GM21390 (cell line): Measurements from ENCODE around the gene APOBEC3H.
A peak's percentile ranks its signal among the peaks of the same experiment; 100 is the strongest.
"Not testable (repeated sequence)": the region's sequence is repeated elsewhere in the genome, so short reads cannot be mapped to it uniquely, and the experiment has no call there.

ENCODE experiments used
- ATAC-seq: cut with Tn5 transposase; IDR thresholded peaks from one replicate; pipeline ENCODE4 v1.9.1; 2021; ENCODE audit not compliant: unreplicated experiment

The APOBEC3H gene

DNA sequence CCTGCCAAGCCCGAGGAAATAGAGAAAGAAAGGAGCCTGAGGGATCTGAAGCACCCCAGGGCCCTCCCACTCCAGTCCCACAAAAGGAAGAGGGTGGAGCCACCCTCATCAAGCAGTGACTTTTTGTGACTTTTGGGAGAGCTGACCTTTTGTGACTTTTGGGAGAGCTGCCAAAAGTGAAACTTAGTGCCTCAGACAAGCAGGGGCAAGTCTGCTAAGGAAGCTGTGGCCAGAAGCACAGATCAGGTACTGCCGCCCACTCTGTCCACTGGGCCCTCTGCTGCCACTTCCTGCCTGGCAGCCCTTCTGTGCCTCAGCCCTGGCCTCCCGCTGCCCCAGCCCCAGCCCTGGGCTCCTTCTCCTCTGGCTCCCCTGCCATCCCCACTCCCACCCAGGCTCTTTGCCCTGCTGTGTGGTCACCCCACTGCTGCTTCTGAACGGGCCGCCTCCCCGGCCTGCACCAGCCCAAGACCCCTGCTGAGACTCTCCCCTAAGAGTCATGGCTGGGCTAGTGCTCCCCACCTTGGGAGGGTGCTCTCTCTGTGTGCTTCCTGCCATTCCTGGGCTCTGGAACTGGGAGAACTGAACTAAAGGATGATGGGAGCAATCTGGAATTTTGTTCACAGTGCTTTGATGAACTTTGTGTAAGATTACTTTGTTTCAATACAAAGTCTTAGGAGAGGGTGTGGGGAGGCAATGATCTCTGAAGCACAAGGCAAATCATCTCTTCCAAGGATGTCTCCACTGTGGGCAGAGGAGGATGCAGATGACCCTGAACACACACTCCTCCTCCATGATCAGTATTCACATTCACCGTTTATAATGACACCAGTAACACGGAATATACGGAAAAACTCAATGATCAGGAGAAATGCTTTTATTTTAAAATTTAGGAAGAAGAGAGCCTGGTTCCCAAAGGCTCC lies at the start of gene APOBEC3H:
Gene APOBEC3H, plus strand, starts transcription at position 147 of the 923 bp plus-strand sequence. CDS start 3,035 bp downstream, outside the sequence.
- no peak for ATAC-seq

DNA sequence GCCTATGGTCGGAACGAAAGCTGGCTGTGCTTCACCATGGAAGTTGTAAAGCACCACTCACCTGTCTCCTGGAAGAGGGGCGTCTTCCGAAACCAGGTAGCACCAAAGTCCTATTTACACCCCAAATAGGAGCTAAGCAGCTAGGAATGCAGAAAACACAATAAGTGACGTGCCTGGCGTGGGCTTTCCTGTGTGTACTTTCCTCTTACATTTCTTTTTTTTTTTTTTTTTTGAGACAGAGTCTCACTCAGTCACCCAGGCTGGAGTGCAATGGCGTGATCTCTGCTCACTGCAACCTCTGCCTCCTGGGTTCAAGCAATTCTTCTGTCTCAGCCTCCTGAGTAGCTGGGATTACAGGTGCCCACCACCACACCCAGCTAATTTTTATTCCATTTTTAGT lies 47.6 kb upstream of the APOBEC3H start:
- ATAC-seq: not testable (repeated sequence)

DNA sequence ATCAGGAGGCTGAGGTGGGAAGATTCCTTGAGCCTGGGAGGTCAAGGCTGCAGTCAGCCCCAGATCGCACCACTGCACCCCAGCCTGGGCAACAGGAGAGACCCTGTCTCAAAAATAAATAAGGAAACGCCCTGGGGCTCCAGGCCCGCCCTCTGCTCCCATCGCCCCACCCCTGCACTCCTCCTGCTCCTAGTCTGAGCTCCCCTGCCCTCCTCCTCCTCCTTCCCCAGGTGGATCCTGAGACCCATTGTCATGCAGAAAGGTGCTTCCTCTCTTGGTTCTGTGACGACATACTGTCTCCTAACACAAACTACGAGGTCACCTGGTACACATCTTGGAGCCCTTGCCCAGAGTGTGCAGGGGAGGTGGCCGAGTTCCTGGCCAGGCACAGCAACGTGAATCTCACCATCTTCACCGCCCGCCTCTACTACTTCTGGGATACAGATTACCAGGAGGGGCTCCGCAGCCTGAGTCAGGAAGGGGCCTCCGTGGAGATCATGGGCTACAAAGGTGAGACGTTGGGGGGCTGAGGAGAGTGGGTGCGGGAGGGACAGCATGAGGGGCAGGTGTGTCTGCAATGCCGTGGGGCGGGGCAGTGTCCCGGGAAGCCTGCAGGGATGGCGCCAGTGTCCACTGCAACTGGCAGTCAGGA lies 45.1 kb upstream of the APOBEC3H start:
- ATAC-seq: not testable (repeated sequence)

DNA sequence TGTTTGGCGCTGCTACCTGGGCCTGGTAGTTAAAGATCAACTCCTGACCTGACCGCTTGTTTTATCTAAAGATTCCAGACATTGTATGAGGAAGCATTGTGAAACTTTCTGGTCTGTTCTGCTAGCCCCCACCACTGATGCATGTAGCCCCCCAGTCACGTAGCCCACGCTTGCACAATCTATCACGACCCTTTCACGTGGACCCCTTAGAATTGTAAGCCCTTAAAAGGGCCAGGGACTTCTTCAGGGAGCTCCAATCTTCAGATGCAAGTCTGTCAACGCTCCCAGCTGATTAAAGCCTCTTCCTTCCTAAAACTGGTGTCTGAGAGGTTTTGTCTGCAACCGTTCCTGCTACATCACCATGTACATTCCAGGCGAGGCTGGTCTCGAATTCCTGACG lies 41.4 kb upstream of the APOBEC3H start:
- no peak for ATAC-seq

DNA sequence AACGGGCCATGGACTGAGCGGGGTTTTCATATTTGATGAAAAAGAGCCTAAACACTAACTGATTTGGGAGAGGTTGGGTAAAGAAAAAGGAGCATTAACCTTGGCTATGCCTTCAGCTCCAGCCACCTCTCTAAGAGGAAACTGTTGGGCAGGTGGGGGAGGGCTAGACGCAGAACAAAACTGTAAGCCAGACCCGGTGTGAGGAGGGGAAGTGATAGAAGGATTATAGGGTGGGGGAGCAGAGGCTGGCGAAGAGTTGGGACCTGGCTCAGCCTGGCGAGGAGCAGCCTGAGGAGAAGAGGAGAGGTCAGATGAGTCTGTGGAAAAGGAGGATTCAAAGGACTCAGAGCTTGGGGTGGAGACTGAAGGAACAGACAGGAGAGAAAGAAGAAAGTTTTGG lies 35.8 kb upstream of the APOBEC3H start:
- ATAC-seq: not testable (repeated sequence)

DNA sequence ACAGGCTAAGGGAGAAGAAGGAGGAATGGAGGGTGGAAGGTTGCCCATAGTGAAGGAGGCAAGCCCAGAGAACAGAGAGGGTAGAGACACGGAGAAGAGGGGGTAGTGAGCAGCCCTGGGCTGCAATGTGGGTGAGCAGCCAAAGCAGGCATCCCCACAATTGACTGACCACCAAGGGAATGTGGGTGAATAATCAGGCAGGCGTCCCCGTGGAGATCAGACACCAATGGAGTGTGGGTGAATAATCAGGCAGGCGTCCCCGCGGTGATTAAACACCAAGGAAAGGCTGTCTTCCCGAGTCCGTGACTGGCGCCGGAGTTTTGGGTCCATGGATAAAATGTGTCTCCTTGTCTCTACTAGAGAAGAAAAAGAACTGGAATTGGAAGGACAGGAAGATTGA lies 35.1 kb upstream of the APOBEC3H start:
- ATAC-seq: not testable (repeated sequence)

DNA sequence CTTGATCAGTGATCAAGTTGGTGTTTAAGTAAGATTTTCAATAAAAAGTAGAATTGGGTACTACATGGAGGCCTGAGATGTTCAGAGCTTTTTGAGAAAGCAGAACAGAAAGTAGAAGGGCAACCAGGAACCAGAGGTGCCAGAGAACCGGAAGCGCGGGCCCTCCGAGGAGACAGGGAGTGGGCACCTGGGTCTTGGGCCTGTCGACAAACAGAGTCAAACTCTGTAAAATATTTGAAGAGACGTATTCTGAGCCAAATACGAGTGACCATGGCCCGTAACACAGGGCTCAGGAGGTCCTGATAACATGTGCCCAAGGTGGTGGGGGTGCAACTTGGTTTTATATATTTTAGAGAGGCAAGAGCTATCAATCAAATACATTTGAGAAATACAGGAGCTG lies 33.1 kb upstream of the APOBEC3H start:
- ATAC-seq: not testable (repeated sequence)

DNA sequence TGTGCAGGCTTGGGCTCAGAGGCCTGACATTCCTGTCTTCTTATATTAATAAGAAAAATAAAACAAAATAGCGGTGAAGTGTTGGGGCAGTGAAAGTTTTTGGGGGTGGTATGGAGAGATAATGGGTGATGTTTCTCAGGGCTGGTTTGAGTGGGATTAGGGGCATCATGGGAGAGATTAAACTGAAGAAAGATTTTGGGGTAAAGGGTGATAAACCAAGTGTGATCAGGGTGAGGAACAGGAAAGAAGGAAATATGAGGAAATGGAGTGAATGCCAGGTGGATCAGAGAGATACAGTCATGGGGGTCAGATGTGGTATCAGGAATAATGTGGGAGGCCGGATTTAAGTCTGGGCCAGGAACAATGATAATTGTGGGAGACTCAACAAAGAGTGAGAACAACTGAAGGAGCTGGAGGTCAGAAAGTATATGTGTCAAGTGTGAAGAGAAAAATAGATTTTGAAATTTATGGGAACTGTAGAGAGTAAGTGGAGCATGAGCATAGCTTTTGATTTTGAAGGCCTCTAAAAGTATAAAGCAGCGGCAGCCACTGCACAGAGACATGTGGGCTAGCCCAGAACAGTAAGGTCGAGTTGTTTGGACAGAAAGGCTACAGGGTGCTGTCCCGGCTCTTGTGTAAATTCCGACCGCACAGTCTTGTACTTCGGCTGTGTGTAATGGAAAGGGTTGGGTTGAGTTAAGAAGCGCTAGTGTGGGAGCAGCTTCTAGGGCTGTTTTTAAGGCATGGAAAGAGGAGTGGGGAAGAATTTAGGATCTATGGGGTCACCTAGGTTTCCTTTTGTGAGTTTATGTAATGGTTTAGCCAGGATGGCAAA lies 30.4 kb upstream of the APOBEC3H start:
- ATAC-seq: not testable (repeated sequence)

DNA sequence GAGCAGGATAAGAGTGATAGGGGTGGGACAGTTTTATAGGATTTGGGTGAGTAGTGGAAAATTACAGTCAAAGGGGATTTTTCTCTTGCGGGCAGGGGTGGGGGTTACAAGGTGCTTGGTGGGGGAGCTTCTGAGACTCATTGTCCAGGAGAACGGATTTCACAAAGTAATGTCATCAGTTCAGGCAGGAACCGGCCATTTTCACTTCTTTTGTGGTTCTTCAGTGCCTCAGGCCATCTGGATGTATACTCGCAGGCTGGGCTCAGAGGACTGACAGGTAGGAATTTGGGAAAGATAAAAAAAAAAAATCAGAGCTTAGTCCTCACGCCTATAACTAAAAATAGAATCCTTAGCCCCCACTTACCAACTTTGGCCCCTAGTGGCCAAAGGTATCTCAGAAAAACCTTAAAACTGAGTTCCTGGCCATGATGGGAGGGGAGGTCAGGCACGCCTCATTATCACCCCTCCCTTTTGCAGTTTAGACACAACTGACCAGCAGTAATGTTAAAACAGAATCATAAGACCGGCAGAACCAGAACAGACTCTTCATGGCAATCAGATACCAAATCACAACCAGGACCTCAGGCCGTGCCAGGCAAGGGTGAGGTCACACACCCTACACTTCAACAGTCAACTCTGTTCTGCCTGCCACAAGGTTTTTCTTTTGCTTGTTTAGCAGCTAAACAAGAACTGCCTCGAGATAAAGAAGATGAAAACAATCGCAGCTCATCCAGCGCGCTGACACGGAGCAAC lies 28.8 kb upstream of the APOBEC3H start:
- no peak for ATAC-seq

DNA sequence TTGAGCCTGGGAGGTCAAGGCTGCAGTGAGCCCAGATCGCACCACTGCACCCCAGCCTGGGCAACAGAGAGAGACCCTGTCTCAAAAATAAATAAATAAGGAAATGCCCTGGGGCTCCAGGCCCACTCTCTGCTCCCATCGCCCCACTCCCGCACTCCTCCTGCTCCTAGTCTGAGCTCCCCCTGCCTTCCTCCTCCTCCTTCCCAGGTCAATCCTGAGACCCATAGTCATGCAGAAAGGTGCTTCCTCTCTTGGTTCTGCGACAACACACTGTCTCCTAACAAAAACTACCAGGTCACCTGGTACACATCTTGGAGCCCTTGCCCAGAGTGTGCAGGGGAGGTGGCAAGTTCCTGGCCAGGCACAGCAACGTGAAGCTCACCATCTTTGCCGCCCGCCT lies 26.9 kb upstream of the APOBEC3H start:
- no peak for ATAC-seq

DNA sequence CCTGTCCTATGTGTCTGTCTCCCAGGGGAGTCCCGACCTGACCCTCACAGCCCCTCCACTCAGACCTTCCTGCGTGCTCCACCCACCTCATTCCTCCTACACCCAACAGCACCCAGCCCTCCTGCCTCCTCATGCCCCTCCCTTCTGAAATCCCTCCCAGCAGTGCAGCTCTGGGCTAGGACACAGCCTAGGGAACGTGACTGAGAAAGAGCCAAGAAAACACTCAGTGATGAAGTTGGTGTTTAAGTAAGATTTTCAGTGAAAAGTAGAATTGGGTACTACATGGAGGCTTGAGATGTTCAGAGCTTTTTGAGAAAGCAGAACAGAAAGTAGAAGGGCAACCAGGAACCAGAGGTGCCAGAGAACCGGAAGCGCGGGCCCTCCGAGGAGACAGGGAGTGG lies 24.5 kb upstream of the APOBEC3H start:
- ATAC-seq: not testable (repeated sequence)

DNA sequence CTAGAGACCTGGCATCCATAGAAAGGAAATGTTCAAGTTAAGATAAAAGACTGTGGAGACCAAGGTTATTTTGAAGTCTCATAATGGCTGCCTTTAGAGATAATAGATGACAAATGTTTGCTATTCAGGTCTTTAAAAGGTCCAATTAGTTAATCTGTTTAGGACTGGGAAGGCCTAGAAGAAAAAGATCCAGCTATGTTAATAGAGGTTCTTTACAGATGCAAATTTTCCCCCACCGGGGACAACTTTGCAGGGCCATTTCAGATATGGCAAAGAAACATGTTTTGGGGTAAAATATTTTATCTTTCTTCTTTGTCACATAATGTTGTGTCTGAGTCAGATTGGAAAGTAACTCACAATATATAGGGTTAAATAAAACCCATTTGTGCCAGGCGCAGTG lies 23.1 kb upstream of the APOBEC3H start:
- no peak for ATAC-seq

DNA sequence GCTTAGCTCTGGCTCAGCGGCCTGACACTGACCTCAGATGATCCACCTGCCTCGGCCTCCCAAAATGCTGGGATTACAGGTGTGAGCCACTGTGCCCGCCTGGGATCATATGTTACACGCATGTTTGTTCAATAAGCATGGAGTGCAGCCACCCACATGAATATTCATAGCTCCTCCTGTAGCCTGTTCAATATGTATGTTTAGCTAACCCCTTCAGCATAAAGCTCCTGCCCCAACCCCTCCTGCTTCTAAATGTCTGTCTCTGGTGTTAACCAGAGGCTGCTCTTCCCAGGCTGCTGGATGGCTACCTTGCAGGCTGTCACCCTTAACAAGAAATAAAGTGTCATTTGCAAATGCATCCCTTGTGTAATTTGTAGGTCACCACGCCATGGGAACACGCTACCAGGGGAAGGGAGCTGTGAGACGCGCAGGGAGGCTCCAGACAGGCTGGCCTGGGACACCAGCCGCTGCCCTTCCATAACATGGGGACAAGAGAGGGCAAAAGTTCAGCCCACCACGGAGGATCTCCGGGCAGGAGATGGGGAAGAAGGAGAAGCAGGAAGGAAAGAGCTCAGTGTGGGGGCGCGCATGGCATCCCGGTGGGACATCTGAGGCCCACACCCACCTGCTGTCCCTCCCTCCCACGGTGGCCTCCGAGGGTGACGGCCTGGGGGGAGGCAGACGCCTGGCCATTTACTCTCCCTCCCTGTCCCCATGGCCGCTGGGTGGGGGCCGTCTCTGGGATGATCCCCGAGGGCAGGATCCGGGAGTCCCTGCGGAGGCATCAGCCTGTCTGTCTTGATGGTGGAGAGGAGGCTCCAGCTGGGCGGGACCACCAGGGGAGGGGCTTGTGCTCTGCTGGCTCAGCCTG lies 20.7 kb upstream of the APOBEC3H start:
- not testable (repeated sequence) for ATAC-seq

DNA sequence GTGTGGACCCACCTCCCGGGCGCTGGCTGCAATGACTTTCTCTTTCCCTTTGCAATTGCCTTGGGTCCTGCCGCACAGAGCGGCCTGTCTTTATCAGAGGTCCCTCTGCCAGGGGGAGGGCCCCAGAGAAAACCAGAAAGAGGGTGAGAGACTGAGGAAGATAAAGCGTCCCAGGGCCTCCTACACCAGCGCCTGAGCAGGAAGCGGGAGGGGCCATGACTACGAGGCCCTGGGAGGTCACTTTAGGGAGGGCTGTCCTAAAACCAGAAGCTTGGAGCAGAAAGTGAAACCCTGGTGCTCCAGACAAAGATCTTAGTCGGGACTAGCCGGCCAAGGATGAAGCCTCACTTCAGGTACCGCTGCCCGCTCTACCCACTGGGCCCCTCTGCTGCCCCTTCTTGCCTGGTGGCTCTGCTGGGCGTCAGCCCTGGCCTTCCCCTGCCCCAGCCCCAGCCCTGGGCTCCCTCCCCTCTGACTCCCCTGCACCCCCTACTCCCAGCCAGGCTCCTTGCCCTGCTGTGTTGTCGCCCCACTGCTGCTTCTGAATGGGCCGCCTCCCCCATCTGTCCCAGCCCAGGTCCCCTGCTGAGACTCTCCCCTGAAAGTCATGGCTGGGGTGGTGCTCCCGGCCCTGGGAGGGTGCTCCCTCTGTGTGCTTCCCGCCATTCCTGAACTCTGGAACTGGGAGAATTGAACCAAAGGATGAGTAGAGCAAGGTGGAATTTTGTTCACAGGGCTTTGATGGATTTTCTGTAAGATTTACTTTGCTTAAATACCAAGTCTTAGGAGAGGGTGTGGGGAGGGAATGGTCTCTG lies 19.8 kb upstream of the APOBEC3H start, which contains the start of gene APOBEC3G:
Gene APOBEC3G, plus strand, starts transcription at position 250 of the 815 bp plus-strand sequence. Its CDS starts 87 bp downstream, at position 337.
- ATAC-seq: peak; percentile 84

DNA sequence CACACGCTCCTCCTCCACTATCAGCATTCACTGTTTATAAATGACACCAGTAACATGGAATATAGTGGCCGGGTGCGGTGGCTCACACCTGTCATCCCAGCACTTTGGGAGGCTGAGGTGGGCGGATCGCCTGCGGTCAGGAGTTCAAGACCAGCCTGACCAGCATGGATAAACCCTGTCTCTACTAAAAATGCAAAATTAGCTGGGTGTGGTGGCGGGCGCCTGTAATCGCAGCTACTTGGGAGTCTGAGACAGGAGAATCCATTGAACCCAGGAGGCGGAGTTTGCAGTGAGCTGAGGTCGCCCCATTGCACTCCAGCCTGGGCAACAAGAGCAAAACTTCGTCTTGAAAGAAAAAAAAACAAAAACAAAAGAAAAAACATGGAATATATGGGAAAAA lies 19.1 kb upstream of the APOBEC3H start:
- ATAC-seq: not testable (repeated sequence)

DNA sequence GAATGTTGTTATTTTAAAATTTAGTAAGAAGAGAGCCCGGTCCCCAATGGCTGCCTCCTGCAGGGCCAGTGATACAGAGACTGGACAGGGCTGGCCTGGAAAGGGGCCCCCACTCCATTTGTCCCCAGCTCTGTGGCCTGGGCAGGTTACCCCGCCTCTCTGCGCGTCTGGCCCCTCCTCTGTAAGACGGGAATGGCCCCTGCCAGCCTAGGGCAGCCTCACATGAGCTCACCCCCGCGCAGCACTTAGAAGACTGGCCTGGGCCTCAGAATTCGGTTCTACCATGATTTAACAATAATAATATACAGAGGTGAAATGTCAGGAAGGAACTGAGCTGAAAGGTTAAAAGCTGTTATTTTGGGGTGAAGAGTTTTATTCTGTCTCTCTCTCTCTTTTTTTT lies 18.7 kb upstream of the APOBEC3H start:
- no peak for ATAC-seq

DNA sequence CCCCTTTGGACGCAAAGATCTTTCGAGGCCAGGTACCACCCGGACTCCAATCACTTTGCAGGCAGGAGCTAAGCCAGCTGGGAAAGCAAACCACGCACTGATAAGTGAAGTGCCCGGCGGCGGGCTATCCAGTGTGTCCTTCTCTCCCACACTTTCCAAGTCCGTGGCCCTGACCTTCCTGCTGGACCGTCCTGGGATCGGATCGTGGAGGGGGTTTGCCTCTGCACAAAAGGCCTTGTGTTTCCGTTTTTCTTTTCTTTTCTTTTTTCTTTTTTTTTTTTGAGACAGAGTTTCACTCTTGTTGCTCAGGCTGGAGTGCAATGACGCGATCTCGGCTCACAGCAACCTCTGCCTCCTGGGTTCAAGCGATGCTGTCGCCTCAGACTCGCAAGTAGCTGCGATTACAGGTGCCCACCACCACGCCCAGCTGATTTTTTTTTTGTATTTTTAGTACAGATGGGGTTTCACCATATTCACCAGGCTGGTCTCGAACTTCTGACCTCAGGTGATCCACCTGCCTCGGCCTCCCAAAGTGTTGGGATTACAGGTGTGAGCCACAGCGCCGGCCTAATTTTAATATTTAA lies 17.9 kb upstream of the APOBEC3H start:
- not testable (repeated sequence) for ATAC-seq

DNA sequence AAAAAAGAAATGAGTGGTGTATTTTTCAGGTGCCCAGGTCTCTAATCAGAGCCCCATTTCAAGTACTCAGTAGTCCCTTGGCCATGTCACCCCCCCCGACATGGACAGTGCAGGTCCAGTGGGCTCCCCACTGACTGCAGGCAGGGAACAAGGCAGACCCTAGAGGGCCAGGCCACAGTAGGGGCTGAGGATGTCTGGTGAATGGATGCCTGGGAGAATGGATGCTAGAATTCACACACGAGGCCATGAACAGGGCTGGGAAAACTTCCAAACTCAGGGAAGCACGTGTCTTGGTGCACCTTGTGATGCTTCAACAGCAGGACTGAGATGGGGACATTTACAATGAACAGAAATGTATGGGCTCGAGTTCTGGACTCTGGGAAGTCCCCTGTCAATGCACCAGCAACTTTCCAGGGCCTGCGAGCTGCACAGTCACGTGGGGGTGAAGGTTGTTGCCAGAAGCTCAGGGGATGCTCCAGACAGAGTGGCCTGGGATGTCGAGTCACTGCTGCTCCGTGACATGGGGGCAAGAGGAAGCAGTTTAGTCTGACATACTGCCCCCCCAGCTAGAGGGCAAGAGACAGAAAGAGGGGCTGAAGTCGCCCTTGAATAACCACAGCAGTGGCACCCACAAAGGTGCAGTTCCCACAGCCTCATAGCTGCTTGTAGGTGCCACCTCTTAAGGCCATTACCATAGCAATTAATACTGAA lies 16.8 kb upstream of the APOBEC3H start:
- no peak for ATAC-seq
